IMR-90 (cell line): ENCODE results near the gene PCK2. TPM values are rescaled to one million over a fixed set of nuclear protein-coding genes. Genes with fewer than 3 reads are reported as not detected.

ENCODE experiments used
- ATAC-seq: fragments of 200-7000 bp; cut with Tn5 transposase; 2 replicates; pipeline ENCODE4 v1.9.1; 2020; ENCODE audit warnings: low read depth, mild to moderate bottlenecking, moderate library complexity
- BruUV-seq: library from RNA; stranded (reverse); fragments of 400-500 nt; replicated peaks from 2 replicates; lab custom pipeline; 2021; lab: Mats Ljungman, UMichigan
- CTCF ChIA-PET: fragments of 300-600 bp; formaldehyde crosslinking; extraction: SDS; loops from one replicate; lab custom pipeline; 2021; ENCODE audit warnings: antibody characterized with exemption; lab: Yijun Ruan, JAX
- POLR2A ChIA-PET: fragments of 300-600 bp; sonication (Branson Sonifier 250); formaldehyde crosslinking; loops from one replicate; lab custom pipeline; 2022; ENCODE audit warnings: antibody characterized with exemption; ENCODE audit not compliant: unreplicated experiment; lab: Charles Lee
- DNase-seq: peaks from one replicate; pipeline ENCODE4 v3.0.0; 2013
- H2AFZ ChIP-seq: replicated peaks from 2 replicates; pipeline ENCODE3; 2013; ENCODE audit warnings: low read length, mild to moderate bottlenecking; ENCODE audit not compliant: poor library complexity
- H2AK5ac ChIP-seq: 2 replicates; pipeline ENCODE4 v1.6.1; 2013; ENCODE audit warnings: low read depth, low read length, inconsistent platforms
- H2AK9ac ChIP-seq: replicated peaks from 2 replicates; pipeline ENCODE3; 2013; ENCODE audit warnings: mild to moderate bottlenecking, low read depth, low read length, moderate library complexity; ENCODE audit not compliant: poor library complexity
- H2BK120ac ChIP-seq: 2 replicates; pipeline ENCODE4 v1.6.1; 2013; ENCODE audit warnings: low read depth, low read length, inconsistent platforms
- H2BK15ac ChIP-seq: 3 replicates; pipeline ENCODE4 v1.6.1; 2013; ENCODE audit warnings: low read depth, low read length, inconsistent platforms
- H2BK20ac ChIP-seq: 2 replicates; pipeline ENCODE4 v1.6.1; 2013; ENCODE audit warnings: low read depth, mild to moderate bottlenecking, inconsistent platforms, low read length, moderate library complexity
- H2BK5ac ChIP-seq: 2 replicates; pipeline ENCODE4 v1.6.1; 2013; ENCODE audit warnings: mild to moderate bottlenecking, low read depth, low read length, inconsistent platforms; ENCODE audit not compliant: poor library complexity, severe bottlenecking
- H3K14ac ChIP-seq: replicated peaks from 2 replicates; pipeline ENCODE4 v1.6.1; 2013; ENCODE audit warnings: low read depth, low read length, inconsistent platforms
- H3K18ac ChIP-seq: 2 replicates; pipeline ENCODE4 v1.6.1; 2013; ENCODE audit warnings: low read depth, low read length, control low read depth
- H3K23ac ChIP-seq: 2 replicates; pipeline ENCODE4 v1.6.1; 2013; ENCODE audit warnings: low read depth, low read length, inconsistent platforms
- H3K27ac ChIP-seq: 2 replicates; pipeline ENCODE4 v1.5.1; 2013; ENCODE audit warnings: mild to moderate bottlenecking, control low read depth, low read length; ENCODE audit not compliant: insufficient read depth
- H3K27me3 ChIP-seq: 2 replicates; pipeline ENCODE4 v1.6.1; 2013; ENCODE audit warnings: low read length; ENCODE audit not compliant: control insufficient read depth, insufficient read depth
- H3K36me3 ChIP-seq: 2 replicates; pipeline ENCODE4 v1.6.1; 2013; ENCODE audit warnings: low read length, mixed read lengths; ENCODE audit not compliant: control insufficient read depth, insufficient read depth
- H3K4ac ChIP-seq: 2 replicates; pipeline ENCODE4 v1.6.1; 2013; ENCODE audit warnings: low read depth, low read length, inconsistent platforms
- H3K4me1 ChIP-seq: 2 replicates; pipeline ENCODE4 v1.6.1; 2013; ENCODE audit warnings: low read length, mixed read lengths; ENCODE audit not compliant: control insufficient read depth, insufficient read depth
- H3K4me2 ChIP-seq: 2 replicates; pipeline ENCODE4 v1.6.1; 2013; ENCODE audit warnings: low read depth, mild to moderate bottlenecking, control low read depth, low read length, moderate library complexity
- H3K4me3 ChIP-seq: 2 replicates; pipeline ENCODE4 v1.5.1; 2013; ENCODE audit warnings: low read depth, mild to moderate bottlenecking, control low read depth, low read length, moderate library complexity; ENCODE audit not compliant: insufficient read depth
- H3K56ac ChIP-seq: 2 replicates; pipeline ENCODE4 v1.6.1; 2013; ENCODE audit warnings: low read length, inconsistent platforms; ENCODE audit not compliant: insufficient read depth; ENCODE audit errors: extremely low read depth
- H3K79me1 ChIP-seq, 2 experiments: 2 replicates each; pipeline ENCODE4 v1.6.1; 2013; ENCODE audit warnings: low read length in 2 of 2, inconsistent platforms in 1 of 2, low read depth in 1 of 2
- H3K9ac ChIP-seq: 2 replicates; pipeline ENCODE4 v1.6.1; 2013; ENCODE audit warnings: low read depth, low read length, control low read depth
- H3K9me1 ChIP-seq: 2 replicates; pipeline ENCODE4 v1.6.1; 2013; ENCODE audit warnings: low read length, inconsistent platforms; ENCODE audit not compliant: insufficient read depth
- H3K9me3 ChIP-seq: 2 replicates; pipeline ENCODE4 v1.6.1; 2013; ENCODE audit warnings: low read length; ENCODE audit not compliant: control insufficient read depth, insufficient read depth
- H4K20me1 ChIP-seq: 2 replicates; pipeline ENCODE4 v1.6.1; 2013; ENCODE audit warnings: low read length, inconsistent platforms; ENCODE audit not compliant: insufficient read depth
- H4K5ac ChIP-seq: 2 replicates; pipeline ENCODE4 v1.6.1; 2013; ENCODE audit warnings: mild to moderate bottlenecking, low read depth, low read length, control low read depth
- H4K8ac ChIP-seq, 2 experiments: 2 replicates each; pipeline ENCODE4 v1.6.1; 2013; ENCODE audit warnings: low read depth in 2 of 2, low read length in 2 of 2, control low read depth in 1 of 2, inconsistent platforms in 1 of 2
- H4K91ac ChIP-seq: 2 replicates; pipeline ENCODE4 v1.6.1; 2013; ENCODE audit warnings: low read depth, low read length, inconsistent platforms; ENCODE audit not compliant: insufficient read depth
- BHLHE40 ChIP-seq: fragments of 150-350 bp; IDR thresholded peaks from 2 replicates; pipeline ENCODE4 v1.6.1; 2016; ENCODE audit warnings: mild to moderate bottlenecking, low read depth, low read length
- CEBPB ChIP-seq: IDR thresholded peaks from 2 replicates; pipeline ENCODE4 v1.6.1; 2012; ENCODE audit warnings: low read depth, low read length, improper control_type of control experiment
- CHD1 ChIP-seq: IDR thresholded peaks from 2 replicates; pipeline ENCODE4 v1.6.1; 2012; ENCODE audit warnings: low read depth, low read length, improper control_type of control experiment
- FOS ChIP-seq: fragments of 150-350 bp; IDR thresholded peaks from 2 replicates; pipeline ENCODE4 v1.6.1; 2016; ENCODE audit warnings: low read depth, low read length
- MAFK ChIP-seq: IDR thresholded peaks from 2 replicates; pipeline ENCODE4 v1.6.1; 2012; ENCODE audit warnings: low read depth, low read length, improper control_type of control experiment
- MAZ ChIP-seq: IDR thresholded peaks from 2 replicates; pipeline ENCODE4 v1.6.1; 2012; ENCODE audit warnings: low read depth, mild to moderate bottlenecking, low read length, improper control_type of control experiment, moderate library complexity, borderline replicate concordance
- MXI1 ChIP-seq: IDR thresholded peaks from 2 replicates; pipeline ENCODE4 v1.6.1; 2012; ENCODE audit warnings: low read depth, mild to moderate bottlenecking, low read length, moderate library complexity, borderline replicate concordance
- POLR2A ChIP-seq: IDR thresholded peaks from 2 replicates; pipeline ENCODE4 v1.6.1; 2012; ENCODE audit warnings: mild to moderate bottlenecking, low read depth, low read length
- RAD21 ChIP-seq: IDR thresholded peaks from 2 replicates; pipeline ENCODE4 v1.6.1; 2012; ENCODE audit warnings: low read length, improper control_type of control experiment
- SMC3 ChIP-seq: fragments of 150-350 bp; IDR thresholded peaks from 2 replicates; pipeline ENCODE4 v1.6.1; 2016; ENCODE audit warnings: low read depth, mild to moderate bottlenecking, antibody characterized with exemption, low read length, moderate library complexity
- USF2 ChIP-seq: fragments of 150-350 bp; IDR thresholded peaks from 2 replicates; pipeline ENCODE4 v1.6.1; 2017; ENCODE audit warnings: mild to moderate bottlenecking, antibody characterized with exemption, low read length, low read depth
- whole genome bisulfite sequencing, 2 experiments: methylation state at CpG; one replicate each; pipeline versions ENCODE4 v1.1.5 to v1.1.7; 2013; ENCODE audit warnings: missing lambda C conversion rate in 2 of 2; ENCODE audit not compliant: insufficient read length in 1 of 2; ENCODE audit errors: extremely low coverage in 2 of 2; 5-methylcytosine and 5-hydroxymethylcytosine counted together
- dilution Hi-C: fragments of 300-500 bp; cut with HindIII; formaldehyde crosslinking; loops from one replicate; pipeline ENCODE4 v1.14.3; 2018; ENCODE audit warnings: low sequenced_read_pairs; ENCODE audit not compliant: unreplicated experiment
- in situ Hi-C: fragments of 300-500 bp; cut with MboI; formaldehyde crosslinking; loops from 3 replicates; pipeline ENCODE4 v1.14.3; 2019; ENCODE audit warnings: low sequenced_read_pairs, inconsistent platforms, mixed read lengths
- intact Hi-C: fragments of 100-400 bp; cut with micrococcal nuclease; formaldehyde crosslinking; loops from 2 replicates; pipeline ENCODE4 v1.10.0; 2022
- polyA plus RNA-seq, 3 experiments: library from polyadenylated mRNA; depleted of rRNA; stranded (reverse); fragments of >200 nt; gene quantifications; 2 replicates each; pipeline ENCODE4 v1.2.3, GENCODE V29; 2012; ENCODE audit warnings: low replicate concordance in 1 of 3
- total RNA-seq: library from RNA; depleted of rRNA; stranded (reverse); fragments of >200 nt; gene quantifications from 2 replicates; pipeline ENCODE4 v1.2.3, GENCODE V29; 2012

Gene PCK2
- total and polyA plus RNA-seq, 2 of the 4 experiments (the other 2 are of a cell fraction), result 13.4 to 29.4 TPM

- TF ChIP-seq FOS, result peak; percentile 39; the same call in 1 of the 2 replicates
- peak; percentile 44; the same call in 1 of the 2 replicates for TF ChIP-seq MXI1
- no peak for TF ChIP-seq CEBPB
Measured at GRCh38 chr14:24141097-24141880, 47.2 kb downstream of the PCK2 start, which contains the start of gene EMC9 (continued).

- H3K9ac ChIP-seq, result no peak overlapping the region
- H3K18ac ChIP-seq, result no peak overlapping the region
- no peak overlapping the region for H4K91ac ChIP-seq
- no peak overlapping the region for H4K5ac ChIP-seq
- no peaks in the 10 kb centered on the region for H3K27me3 ChIP-seq
- H2AFZ ChIP-seq, result peak overlapping the region; percentile 24
- H3K4me1 ChIP-seq, result peaks cover 13% of the 10 kb centered on the region
- H3K14ac ChIP-seq, result no peak overlapping the region
- no CpG with 5 or more reads among the region's 2 CpGs for WGBS, 2 experiments
- no peak overlapping the region for H2AK5ac ChIP-seq
- peak overlapping the region; percentile 66; the same call in 1 of the 2 replicates for H3K4ac ChIP-seq
- dilution Hi-C loops, result no loop called here
- ATAC-seq (no peak), DNase-seq (peak; percentile 51)
- peaks cover 19% of the 10 kb centered on the region for H3K9me1 ChIP-seq
- BruUV-seq, result no TSS peak
- H2AK9ac ChIP-seq, result no peak overlapping the region
- TF ChIP-seq POLR2A (no peak), RAD21 (no peak), CHD1 (no peak), MAFK (no peak), MAZ (no peak), SMC3 (no peak), BHLHE40 (no peak), USF2 (no peak)
- in situ Hi-C loops, result loop anchor here (25.0 kb wide), 2 partner anchors 831 to 1056 kb away; partner anchors contain the start of genes ACIN1, BCL2L2, C14orf119 and PABPN1
- peaks cover 16% of the 10 kb centered on the region for H4K20me1 ChIP-seq
- H3K36me3 ChIP-seq, result peaks cover 11% of the 10 kb centered on the region
- no peak overlapping the region for H3K4me3 ChIP-seq
- no peak overlapping the region for H3K23ac ChIP-seq
- H2BK5ac ChIP-seq, result no peak overlapping the region
- H3K27ac ChIP-seq, result no peak overlapping the region
- H2BK20ac ChIP-seq, result peak overlapping the region; percentile 29; the same call in 1 of the 2 replicates
- H2BK15ac ChIP-seq, result no peak overlapping the region
- intact Hi-C loops, result no loop called here
- no peak overlapping the region for H4K8ac ChIP-seq
- H3K9me3 ChIP-seq, result no peaks in the 10 kb centered on the region
- no peak overlapping the region for H3K56ac ChIP-seq
- POLR2A ChIA-PET, result no interaction called here
- peaks cover 33 to 68% of the 10 kb centered on the region in 2 experiments for H3K79me1 ChIP-seq
- CTCF ChIA-PET, result no interaction called here
- H3K4me2 ChIP-seq, result no peak overlapping the region
- H2BK120ac ChIP-seq, result no peak overlapping the region
Measured at GRCh38 chr14:24143511-24143910, 49.4 kb downstream of the PCK2 start.
